SKM-1 treated with dmso at 0.1 percent for 144 hours (cell line): ENCODE results near the gene MAP4K4.

Source experiments
- DNase-seq: peaks from one replicate; lab custom pipeline; 2025; ENCODE audit not compliant: unreplicated experiment; lab: John Stamatoyannopoulos, UW

Gene MAP4K4

GRCh38 chr2:101832114-101832513 lies 134.6 kb downstream of the MAP4K4 start:
- DNase-seq, result no peak

DNA sequence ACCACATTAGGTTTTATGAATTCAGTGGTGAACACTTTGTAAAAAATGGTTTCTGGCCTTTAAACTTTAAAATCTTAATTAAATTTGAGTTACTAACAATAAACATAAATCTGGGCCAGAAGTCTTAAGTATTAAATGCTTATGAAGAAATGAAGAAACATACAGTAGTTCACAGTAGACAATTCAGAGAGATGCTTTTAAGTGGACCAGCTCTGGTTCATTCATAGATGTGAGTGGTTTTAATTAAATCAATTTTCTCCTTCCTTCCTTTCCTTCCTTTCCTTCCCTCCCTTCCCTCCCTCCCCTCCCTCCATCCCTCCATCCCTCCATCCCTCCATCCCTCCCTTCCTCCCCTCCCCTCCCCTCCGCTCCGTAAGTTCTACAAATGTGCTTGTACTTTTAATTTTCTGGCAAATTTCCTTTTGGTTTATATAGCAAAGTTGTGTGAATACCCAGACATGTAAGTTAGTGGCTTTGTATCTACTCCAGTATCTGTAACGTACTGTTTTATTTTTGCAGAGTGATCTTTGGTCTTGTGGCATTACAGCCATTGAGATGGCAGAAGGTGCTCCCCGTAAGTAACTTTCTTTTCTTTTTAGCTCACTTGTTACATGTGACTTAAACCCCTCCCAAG lies 136.5 kb downstream of the MAP4K4 start:
- DNase-seq, result no peak

DNA sequence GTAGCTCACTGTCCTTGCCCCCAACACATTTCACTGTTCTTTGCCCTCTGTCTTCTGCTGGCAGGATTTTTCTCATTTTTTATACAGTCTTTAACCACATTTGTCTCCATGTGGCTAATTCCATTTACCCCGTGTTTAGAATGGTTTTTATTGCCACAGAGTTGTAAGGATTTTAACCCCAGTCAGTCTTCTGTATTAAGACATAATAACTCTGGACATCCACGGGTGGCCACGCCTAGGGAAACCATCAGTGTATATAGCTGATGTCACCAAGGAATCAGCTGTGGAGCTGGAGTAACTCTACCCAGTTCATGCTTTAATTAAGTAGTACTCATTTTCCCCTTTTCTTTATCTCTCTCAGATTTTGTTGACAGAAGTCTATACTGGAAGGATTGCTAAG lies 139.8 kb downstream of the MAP4K4 start:
- no peak for DNase-seq

GRCh38 chr2:101841679-101842327 lies 144.3 kb downstream of the MAP4K4 start:
- no peak for DNase-seq

DNA sequence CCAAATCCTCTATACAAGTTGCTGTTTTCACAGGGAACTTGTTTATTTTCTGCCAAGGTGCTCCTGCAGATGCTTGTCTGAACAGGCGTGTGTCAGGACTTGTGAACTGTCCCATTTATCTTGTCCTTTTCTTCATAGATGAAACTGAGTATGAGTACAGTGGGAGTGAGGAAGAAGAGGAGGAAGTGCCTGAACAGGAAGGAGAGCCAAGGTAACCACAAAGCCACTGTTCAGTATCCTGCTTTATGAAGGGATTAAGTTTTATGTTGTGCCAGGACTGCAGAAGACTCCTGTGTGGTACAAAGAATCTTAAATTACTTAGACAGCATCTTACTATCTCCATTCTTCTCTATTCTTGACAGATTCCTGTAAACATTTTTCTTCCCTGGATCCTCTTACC lies 145.0 kb downstream of the MAP4K4 start:
- DNase-seq, result peak; percentile 66

GRCh38 chr2:101843048-101843447 lies 145.5 kb downstream of the MAP4K4 start:
- no peak for DNase-seq

DNA sequence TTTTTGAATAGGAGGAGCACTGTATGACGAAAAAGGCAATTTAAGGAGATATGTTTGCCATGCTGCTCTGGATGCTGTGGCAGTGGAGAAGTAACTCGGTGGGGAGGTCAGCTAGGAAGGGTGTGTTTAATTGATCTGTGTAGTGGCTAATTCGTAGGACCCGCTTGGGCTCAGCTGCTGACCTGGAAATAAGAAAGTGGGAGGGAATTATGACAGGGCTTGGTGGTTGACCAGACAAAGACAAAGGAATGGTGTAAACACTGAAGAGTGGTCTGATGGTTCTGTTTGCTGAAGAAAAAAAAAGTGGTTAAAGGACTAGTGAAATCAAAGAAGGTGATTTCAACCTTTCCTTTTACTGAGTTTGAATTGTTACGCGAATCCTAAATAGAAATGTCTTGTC lies 146.0 kb downstream of the MAP4K4 start:
- DNase-seq, result no peak

GRCh38 chr2:101844055-101844635 lies 146.6 kb downstream of the MAP4K4 start:
- no peak for DNase-seq

- DNase-seq, result no peak
Observed at GRCh38 chr2:101846973-101847372, 149.5 kb downstream of the MAP4K4 start.

DNA sequence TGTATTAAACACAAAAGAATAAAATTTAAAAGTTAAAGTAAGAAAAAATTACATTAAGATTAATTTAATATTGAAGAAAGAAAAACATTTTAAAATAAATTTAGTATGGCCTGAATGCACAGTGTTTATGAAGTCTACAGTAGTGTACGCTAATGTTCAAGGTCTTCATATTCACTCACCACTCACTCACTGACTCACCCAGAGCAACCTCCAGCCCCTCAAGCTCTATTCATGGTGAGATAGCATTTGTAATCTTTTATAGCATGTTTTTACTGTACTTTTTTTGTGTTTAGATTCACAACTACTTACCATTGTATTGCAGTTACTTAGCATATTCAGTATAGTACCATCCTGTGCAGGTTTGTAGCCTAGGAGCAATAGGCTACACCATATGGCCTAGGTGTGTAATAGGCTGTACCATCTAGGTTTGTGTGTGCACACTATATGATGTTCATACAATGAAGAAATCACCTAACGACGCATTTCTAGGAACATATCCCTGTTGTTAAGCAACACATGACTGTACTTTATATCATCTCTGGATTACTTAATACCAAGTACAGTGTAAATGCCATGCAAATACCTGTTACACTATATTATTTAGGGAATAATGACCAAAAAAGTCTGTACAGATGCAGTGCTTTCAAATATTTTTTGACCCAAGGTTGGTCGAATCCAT lies 150.3 kb downstream of the MAP4K4 start:
- no peak for DNase-seq

DNA sequence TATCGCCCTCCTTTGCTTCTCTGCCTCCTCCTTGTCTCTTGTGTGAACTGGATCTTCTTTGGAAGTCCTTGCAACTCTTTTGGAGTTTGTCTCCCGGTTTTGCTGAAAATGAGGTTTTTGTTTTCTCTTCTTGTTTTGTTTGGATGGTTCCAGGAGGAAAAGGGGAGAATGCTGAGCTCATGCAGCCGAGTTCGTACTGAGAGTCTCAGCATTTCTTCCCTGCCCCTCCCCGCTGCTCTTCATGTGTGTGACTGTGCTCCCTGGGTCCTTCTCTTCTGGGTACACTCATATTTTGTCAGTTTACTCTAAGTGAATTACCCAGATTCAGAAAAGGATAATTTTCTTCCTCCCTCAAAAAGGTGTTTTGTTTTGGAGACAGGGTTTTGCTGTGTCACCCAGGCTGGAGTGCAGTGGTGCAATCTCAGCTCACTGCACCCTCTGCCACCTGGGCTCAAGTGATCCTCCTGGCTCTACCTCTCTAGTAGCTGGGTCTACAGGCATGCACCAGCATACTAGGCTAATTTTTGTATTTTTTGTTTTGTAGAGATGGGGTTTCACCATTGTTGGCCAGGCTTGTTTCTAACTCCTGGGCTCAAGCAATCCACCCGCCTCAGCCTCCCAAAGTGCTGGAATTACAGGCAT lies 151.4 kb downstream of the MAP4K4 start:
- DNase-seq, result no peak

GRCh38 chr2:101850450-101850849 lies 152.9 kb downstream of the MAP4K4 start:
- DNase-seq, result no peak

DNA sequence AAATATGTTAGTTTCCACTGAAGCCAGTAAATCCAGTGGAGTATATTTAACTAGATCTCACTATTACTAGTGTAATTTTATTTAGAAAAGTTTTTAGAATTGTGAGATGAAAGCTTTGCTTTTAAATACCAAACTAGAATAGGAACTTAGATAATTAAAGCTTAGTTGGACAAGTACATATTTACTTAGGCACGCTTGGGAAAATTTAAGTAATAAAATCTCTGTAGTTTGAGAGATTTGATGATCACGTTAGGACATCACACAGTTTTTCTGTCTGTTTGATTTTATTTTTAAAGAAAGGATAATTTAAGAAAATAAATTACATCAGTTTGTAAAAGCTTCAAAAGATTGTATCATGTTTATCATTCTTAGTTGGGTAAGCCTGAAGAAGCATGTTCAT lies 153.5 kb downstream of the MAP4K4 start:
- DNase-seq, result no peak

DNA sequence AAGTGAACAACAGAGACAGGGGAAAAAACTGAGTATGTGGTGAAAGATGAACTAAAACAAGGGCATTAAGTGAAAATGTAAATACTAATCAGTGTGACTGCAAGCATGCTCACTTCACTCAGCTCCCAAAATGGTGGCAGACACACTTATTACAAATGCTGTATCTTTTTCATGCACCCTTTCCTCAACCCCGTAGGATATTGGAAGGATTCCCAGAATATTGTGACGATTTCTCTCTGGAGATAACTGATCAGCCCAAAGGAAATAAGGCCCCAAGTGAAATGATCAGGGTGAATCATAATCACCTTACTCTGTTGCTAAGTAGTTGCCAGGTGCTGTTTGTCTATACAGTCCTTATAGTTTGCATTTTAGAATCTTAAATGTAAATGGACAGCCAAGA lies 155.3 kb downstream of the MAP4K4 start:
- no peak for DNase-seq

GRCh38 chr2:101854877-101855276 lies 157.4 kb downstream of the MAP4K4 start:
- DNase-seq, result no peak

DNA sequence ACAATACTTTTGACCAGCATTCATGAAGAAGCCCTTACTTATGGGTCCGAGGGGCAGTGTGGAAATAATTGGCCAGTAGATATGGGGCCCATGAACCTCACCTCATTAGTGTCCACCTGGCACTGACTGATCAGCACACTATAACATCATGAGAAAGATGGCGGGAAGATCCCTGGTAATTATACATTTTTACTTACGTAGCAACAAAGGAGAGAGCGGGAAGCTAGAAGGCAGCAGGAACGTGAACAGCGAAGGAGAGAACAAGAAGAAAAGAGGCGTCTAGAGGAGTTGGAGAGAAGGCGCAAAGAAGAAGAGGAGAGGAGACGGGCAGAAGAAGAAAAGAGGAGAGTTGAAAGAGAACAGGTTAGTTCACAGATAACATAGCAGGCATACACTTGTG lies 158.3 kb downstream of the MAP4K4 start:
- no peak for DNase-seq

- no peak for DNase-seq
Observed at GRCh38 chr2:101858246-101858645, 160.7 kb downstream of the MAP4K4 start.

- DNase-seq, result no peak
Observed at GRCh38 chr2:101858910-101859309, 161.4 kb downstream of the MAP4K4 start.

DNA sequence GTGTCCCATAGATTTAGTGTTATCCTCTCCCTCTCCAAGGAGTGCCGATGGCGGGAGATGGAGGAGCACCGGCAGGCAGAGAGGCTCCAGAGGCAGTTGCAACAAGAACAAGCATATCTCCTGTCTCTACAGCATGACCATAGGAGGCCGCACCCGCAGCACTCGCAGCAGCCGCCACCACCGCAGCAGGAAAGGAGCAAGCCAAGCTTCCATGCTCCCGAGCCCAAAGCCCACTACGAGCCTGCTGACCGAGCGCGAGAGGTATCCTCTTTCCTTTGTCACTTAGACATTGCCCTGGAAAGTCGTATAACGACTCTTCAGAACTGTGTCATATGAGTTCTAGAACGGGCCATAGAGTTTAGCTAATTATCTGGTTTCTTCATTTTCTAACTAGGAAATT lies 162.1 kb downstream of the MAP4K4 start:
- no peak for DNase-seq

GRCh38 chr2:101860157-101860556 lies 162.7 kb downstream of the MAP4K4 start:
- no peak for DNase-seq

DNA sequence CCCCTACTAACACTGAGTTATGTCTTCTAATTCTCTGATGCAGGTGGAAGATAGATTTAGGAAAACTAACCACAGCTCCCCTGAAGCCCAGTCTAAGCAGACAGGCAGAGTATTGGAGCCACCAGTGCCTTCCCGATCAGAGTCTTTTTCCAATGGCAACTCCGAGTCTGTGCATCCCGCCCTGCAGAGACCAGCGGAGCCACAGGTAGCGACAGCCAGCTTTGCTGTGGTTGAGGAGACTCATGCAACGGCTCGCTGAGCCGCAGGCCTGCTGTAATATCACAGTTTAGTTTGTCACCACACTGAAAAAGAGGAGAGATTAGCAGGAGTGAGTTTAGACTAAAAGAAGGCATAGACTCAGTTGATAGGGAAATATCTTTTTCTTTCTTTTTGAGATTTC lies 163.3 kb downstream of the MAP4K4 start:
- DNase-seq, result no peak

- no peak for DNase-seq
Observed at GRCh38 chr2:101861382-101861781, 163.9 kb downstream of the MAP4K4 start.
